ENCODE measurements around the gene RNF214.

Gene RNF214

DNA sequence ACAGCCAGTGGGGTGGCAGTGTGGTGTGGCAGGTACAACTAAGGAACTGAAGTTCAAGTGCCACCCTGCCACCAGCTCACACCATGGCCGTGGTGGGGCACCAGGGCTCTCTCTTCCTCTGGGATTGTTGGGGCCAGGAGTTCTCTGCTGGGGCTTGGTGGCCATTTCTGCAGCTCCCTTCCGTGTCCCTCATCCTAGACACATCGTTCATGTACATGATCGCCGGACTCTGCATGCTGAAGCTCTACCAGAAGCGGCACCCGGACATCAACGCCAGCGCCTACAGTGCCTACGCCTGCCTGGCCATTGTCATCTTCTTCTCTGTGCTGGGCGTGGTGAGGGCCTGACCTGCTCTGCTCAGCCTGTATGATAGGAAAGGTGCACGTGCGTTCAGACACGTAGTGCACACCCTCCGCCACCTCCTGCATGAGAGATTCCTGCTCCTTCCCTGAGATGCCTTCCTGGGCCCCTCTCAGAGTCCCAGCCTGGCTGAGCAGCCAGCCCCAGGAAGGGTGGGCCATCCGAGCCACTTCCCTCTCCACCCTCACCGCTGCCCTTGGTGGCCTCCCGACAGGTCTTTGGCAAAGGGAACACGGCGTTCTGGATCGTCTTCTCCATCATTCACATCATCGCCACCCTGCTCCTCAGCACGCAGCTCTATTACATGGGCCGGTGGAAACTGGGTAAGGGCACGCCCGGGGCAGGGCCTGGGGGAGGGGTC is 40.6 kb upstream of the RNF214 start:
- TF ChIP-seq, protein P1, sequence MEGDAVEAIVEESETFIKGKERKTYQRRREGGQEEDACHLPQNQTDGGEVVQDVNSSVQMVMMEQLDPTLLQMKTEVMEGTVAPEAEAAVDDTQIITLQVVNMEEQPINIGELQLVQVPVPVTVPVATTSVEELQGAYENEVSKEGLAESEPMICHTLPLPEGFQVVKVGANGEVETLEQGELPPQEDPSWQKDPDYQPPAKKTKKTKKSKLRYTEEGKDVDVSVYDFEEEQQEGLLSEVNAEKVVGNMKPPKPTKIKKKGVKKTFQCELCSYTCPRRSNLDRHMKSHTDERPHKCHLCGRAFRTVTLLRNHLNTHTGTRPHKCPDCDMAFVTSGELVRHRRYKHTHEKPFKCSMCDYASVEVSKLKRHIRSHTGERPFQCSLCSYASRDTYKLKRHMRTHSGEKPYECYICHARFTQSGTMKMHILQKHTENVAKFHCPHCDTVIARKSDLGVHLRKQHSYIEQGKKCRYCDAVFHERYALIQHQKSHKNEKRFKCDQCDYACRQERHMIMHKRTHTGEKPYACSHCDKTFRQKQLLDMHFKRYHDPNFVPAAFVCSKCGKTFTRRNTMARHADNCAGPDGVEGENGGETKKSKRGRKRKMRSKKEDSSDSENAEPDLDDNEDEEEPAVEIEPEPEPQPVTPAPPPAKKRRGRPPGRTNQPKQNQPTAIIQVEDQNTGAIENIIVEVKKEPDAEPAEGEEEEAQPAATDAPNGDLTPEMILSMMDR (IDR thresholded peaks at IDR 0.05; ENCODE audit: low read depth, low read length, missing control alignments) = no peak
- H3K36me3 ChIP-seq (replicated peaks) = peaks cover 50% of the 10 kb centered on the region
- no peak overlapping the region for H3K4me3 ChIP-seq (ENCODE audit: low read depth, low read length)
- in situ Hi-C loops (cut with HindIII; ENCODE audit: low pct_ligation_motif_present, low sequenced_read_pairs) = no loop called here
- DNase-seq = no peak
- H3K27me3 ChIP-seq (replicated peaks) = no peaks in the 10 kb centered on the region
- H3K27ac ChIP-seq = no peak overlapping the region

DNA sequence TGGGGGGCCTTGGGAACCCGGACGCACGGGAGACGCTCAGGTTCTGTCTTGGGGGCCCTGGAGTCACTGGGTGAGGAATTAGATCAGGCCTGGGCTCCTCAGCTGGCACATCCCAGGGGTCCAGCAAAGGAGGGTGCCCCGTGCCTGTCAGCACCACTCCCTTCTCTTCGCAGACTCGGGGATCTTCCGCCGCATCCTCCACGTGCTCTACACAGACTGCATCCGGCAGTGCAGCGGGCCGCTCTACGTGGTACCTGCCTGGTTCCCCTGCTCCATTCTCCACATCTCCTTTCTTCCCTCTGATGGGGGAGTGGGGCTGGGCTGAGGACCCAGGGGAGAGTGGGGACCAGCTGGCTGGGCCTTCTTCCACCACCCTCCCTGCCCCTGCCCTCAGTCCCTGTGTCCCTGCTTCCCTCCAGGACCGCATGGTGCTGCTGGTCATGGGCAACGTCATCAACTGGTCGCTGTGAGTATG is 40.0 kb upstream of the RNF214 start:
- no peak for DNase-seq
- TF ChIP-seq, protein P1 (IDR thresholded peaks at IDR 0.05; ENCODE audit: low read depth, low read length, missing control alignments) = no peak
- no peak overlapping the region for H3K4me3 ChIP-seq (ENCODE audit: low read depth, low read length)
- no peak overlapping the region for H3K27ac ChIP-seq
- peaks cover 47% of the 10 kb centered on the region for H3K36me3 ChIP-seq (replicated peaks)
- no peaks in the 10 kb centered on the region for H3K27me3 ChIP-seq (replicated peaks)
- in situ Hi-C loops (cut with HindIII; ENCODE audit: low pct_ligation_motif_present, low sequenced_read_pairs) = no loop called here

DNA sequence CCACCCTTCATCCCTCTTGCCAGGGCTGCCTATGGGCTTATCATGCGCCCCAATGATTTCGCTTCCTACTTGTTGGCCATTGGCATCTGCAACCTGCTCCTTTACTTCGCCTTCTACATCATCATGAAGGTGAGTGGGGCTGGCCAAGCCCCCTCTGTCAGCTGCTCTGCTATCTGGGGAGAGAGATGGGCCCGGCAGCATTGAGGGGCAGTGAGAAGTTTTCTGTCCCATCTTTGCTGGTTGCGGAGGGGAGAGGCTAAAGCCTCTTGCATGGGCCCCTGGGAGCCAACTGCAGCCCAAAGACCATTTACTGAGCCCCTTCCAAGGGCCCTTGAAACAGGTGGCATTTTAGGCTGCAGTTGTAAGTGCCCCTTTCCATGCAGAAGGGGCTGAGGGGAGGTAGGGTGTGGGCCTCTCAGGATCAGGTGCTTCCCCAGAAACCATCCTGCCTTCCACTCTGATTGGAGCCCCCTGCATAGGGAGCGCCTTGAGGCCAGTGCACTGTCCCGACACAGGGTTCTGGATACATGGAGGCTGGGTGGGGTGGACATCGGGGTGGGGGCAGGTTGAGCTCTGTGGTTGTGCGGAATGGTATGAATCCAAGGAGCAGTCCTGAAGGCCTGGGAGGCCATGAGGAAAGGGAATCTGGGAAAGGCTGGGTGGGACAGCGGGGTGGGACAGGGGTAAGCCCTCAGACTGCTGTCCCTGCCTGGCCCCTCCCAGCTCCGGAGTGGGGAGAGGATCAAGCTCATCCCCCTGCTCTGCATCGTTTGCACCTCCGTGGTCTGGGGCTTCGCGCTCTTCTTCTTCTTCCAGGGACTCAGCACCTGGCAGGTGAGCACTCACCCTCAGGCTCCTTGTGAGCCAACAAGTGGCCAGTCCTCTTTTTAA is 39.1 kb upstream of the RNF214 start:
- no peak for DNase-seq
- no peak overlapping the region for H3K4me3 ChIP-seq (ENCODE audit: low read depth, low read length)
- H3K27ac ChIP-seq = no peak overlapping the region
- TF ChIP-seq, protein P1 (IDR thresholded peaks at IDR 0.05; ENCODE audit: low read depth, low read length, missing control alignments) = no peak
- H3K27me3 ChIP-seq (replicated peaks) = no peaks in the 10 kb centered on the region
- in situ Hi-C loops (cut with HindIII; ENCODE audit: low pct_ligation_motif_present, low sequenced_read_pairs) = no loop called here
- H3K36me3 ChIP-seq (replicated peaks) = peaks cover 39% of the 10 kb centered on the region

DNA sequence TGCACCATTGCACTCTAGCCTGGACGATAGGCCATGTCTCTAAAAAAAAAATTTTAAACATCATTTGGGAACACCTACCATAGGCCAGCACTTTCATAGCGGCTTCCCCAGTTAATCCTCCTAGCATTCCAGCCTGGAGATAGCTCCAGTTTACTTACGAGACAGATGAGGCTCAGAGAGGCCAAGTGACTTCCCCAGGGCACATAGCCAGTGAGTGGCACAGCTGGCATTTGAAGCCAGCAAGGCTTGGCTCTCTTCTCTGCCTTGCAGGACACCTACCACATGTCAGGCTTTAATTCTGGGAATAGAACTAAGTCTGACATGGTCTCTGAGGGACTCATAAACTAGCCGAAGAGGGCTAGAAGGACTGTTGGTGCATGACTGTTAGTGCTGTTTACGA is 38.2 kb upstream of the RNF214 start:
- DNase-seq = no peak
- Histone ChIP-seq H3K27me3 (replicated peaks) (no peaks in the 10 kb centered on the region), H3K4me3 (ENCODE audit: low read depth, low read length) (no peak overlapping the region), H3K36me3 (replicated peaks) (peaks cover 34% of the 10 kb centered on the region), H3K27ac (no peak overlapping the region)
- in situ Hi-C loops (cut with HindIII; ENCODE audit: low pct_ligation_motif_present, low sequenced_read_pairs) = no loop called here
- TF ChIP-seq, protein P1 (IDR thresholded peaks at IDR 0.05; ENCODE audit: low read depth, low read length, missing control alignments) = no peak

DNA sequence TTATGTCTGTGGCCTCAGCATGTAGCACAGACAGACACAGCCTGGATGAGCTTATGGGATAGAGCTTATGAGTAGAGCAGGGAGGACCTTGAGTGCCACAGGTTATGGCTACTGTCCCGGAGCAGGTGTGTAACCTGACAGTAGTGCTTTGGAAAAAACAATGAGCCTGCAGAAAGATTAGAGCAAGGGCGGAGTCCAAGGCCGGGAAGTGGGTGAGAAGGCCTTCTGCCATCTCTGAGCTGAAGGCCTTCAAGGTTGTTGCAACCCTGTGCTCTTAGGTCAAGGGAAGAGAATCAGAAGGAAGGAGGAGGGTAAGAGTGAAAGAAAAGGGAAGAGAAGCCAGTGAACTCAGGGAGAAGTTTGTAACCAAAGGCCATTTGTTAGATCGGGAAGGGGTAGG is 37.2 kb upstream of the RNF214 start:
- no peaks in the 10 kb centered on the region for H3K27me3 ChIP-seq (replicated peaks)
- no peak overlapping the region for H3K4me3 ChIP-seq (ENCODE audit: low read depth, low read length)
- TF ChIP-seq, protein P1 (IDR thresholded peaks at IDR 0.05; ENCODE audit: low read depth, low read length, missing control alignments) = no peak
- peaks cover 28% of the 10 kb centered on the region for H3K36me3 ChIP-seq (replicated peaks)
- H3K27ac ChIP-seq = no peak overlapping the region
- in situ Hi-C loops (cut with HindIII; ENCODE audit: low pct_ligation_motif_present, low sequenced_read_pairs) = no loop called here
- DNase-seq = no peak

Data from brain microvascular endothelial cell (primary cell).